Activated CD8-positive, alpha-beta memory T cell treated with anti-CD3 and anti-CD28 coated beads for 1 hour (primary cell): ENCODE data around the gene SND1.

Source experiments
- DNase-seq, 2 donors: peaks; one replicate each; pipeline ENCODE4 v3.0.0-alpha.2; 2020; ENCODE audit warnings: low read depth in 1 of 2; ENCODE audit errors: extremely low read depth in 1 of 2

SND1 gene

GRCh38 chr7:128121711-128122530, 469.9 kb downstream of the SND1 start:
- DNase-seq: no peak

- no peak for DNase-seq
Measured at GRCh38 chr7:128122576-128123290, 470.7 kb downstream of the SND1 start.

GRCh38 chr7:128123291-128124037, 471.5 kb downstream of the SND1 start:
- DNase-seq: no peak

GRCh38 chr7:128124786-128125185, 472.8 kb downstream of the SND1 start:
- DNase-seq: no peak

GRCh38 chr7:128125816-128126215, 473.8 kb downstream of the SND1 start:
- no peak for DNase-seq

- no peak for DNase-seq
Measured at GRCh38 chr7:128128401-128128800, 476.4 kb downstream of the SND1 start.

- no peak for DNase-seq
Measured at GRCh38 chr7:128129224-128129864, 477.4 kb downstream of the SND1 start.

- no peak for DNase-seq
Measured at GRCh38 chr7:128131115-128131514, 479.1 kb downstream of the SND1 start.

GRCh38 chr7:128131731-128132130, 479.7 kb downstream of the SND1 start:
- no peak for DNase-seq

GRCh38 chr7:128132426-128133069, 480.6 kb downstream of the SND1 start:
- no peak for DNase-seq

GRCh38 chr7:128135159-128135514, 483.1 kb downstream of the SND1 start:
- no peak for DNase-seq

- peak; percentile 15 to 45 for DNase-seq
Measured at GRCh38 chr7:128135515-128136214, 483.7 kb downstream of the SND1 start.

- DNase-seq: no peak
Measured at GRCh38 chr7:128136215-128136597, 484.2 kb downstream of the SND1 start.

GRCh38 chr7:128137181-128137580, 485.2 kb downstream of the SND1 start:
- DNase-seq: no peak

- DNase-seq: no peak
Measured at GRCh38 chr7:128139406-128139805, 487.4 kb downstream of the SND1 start.

- no peak for DNase-seq
Measured at GRCh38 chr7:128141683-128142195, 489.7 kb downstream of the SND1 start.
